Measurements from ENCODE around the gene SMAD2. TPM values are rescaled to one million over a fixed set of nuclear protein-coding genes. Genes with fewer than 3 reads are reported as not detected.

The SMAD2 gene
- total RNA-seq, 4 donors from 2014 or later = 47.4 to 116 (median 72.2) TPM

DNA sequence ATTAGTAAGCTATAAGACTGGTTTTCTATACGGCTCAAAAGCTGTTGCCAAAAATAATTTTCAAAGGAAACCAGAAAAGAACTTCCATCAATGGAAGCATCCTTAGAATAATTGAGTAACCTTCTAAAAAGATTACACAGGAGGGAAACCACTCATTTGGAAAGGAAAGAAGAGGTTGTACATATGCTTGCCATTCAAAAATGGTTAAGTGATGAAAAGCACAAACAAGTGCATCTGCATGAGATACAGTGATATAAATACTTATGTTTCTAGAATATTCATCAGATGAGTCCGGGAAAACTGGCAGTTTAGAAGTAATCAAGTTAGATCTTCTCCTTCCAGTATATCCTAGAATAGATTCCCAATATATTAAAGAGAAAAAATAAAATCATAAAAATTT, 20.1 kb upstream of the SMAD2 start:
- ATAC-seq (ENCODE audit: low FRiP score) (no peak), DNase-seq (ENCODE audit: low spot score) (no peak)
- TF ChIP-seq, protein P1, sequence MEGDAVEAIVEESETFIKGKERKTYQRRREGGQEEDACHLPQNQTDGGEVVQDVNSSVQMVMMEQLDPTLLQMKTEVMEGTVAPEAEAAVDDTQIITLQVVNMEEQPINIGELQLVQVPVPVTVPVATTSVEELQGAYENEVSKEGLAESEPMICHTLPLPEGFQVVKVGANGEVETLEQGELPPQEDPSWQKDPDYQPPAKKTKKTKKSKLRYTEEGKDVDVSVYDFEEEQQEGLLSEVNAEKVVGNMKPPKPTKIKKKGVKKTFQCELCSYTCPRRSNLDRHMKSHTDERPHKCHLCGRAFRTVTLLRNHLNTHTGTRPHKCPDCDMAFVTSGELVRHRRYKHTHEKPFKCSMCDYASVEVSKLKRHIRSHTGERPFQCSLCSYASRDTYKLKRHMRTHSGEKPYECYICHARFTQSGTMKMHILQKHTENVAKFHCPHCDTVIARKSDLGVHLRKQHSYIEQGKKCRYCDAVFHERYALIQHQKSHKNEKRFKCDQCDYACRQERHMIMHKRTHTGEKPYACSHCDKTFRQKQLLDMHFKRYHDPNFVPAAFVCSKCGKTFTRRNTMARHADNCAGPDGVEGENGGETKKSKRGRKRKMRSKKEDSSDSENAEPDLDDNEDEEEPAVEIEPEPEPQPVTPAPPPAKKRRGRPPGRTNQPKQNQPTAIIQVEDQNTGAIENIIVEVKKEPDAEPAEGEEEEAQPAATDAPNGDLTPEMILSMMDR (IDR thresholded peaks at IDR 0.05) = no peak

DNA sequence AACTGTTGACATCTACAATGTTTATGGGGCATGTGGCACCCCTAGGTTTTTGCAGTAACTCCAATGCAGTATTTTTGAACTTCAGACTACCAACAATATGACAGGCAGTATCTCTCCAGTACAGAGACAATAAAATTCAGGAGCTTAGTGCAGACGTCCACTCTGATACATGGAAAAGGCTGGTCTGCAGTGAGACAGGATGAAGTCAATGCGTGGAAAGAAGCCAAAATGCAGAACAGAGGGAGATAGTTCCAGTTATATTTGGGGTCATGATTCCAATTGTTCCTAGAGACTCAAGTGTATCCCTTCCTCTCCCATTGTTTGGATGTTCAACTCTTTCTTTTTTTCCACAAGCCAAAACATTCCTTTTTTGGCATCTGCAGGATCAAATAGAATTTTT, 18.7 kb upstream of the SMAD2 start:
- TF ChIP-seq, protein P1 (IDR thresholded peaks at IDR 0.05) = no peak
- ATAC-seq (ENCODE audit: low FRiP score) (no peak), DNase-seq (ENCODE audit: low spot score) (no peak)

DNA sequence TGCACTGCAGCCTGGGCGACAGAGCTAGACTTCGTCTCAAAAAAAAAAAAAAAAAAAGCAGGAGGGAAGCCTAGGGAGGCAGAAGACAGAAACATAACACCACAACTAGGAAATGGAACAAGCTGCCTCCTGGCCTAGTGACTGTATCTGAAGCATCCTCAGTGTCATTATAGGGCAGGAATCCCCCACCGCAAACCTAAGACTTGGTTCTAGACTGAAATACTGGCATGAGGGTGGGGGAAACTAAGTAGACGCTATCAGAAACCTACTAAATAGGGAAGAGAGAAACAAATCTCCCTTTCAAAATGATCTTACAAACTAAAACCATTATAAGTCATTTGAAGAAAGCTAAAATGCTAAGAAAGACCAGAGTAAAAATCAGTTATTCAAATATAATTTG, 16.4 kb upstream of the SMAD2 start:
- TF ChIP-seq, protein P1 (IDR thresholded peaks at IDR 0.05) = no peak
- DNase-seq (ENCODE audit: low spot score) (no peak), ATAC-seq (ENCODE audit: low FRiP score) (no peak)

DNA sequence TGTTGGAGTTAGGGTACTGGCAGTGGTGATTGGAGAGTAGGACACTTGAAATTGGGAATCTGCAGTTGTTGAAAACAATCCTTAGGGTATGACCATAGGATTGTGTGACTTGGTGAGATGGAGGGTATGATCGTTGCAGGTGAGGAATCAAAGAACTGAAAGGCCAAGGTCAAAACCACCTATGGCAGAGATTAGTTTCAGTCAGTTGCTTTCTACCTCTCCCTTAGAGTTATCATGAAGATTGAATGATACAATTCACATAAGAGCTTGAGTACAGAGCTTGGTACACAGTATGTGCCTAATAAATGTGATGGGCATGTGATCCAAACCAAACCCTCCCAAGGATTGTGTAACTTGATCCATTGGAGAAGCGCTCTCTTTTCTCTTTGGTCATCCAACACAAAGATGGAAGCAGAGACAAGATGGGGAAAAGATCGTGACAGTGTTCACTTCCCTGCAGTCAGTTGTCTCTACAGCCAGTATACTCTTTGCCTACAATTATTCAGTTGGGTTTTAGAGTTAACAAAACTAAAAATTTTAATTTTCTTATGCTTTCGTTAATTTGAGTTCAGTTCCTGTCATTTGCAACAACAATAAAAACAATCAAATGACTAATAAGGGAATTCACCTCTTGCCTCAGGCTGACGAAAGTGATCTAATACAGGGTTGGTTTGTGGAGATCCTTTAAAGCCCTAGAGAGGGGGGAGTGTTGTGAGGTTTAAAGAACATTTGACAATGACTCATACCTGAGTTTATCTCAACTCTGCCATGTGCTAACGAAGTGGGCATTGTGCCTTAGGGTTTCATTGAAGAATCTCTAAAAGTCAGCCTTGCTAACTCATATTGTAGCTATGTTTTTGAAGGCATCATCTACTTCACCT, 14.8 kb upstream of the SMAD2 start:
- DNase-seq (ENCODE audit: low spot score) (no peak), ATAC-seq (ENCODE audit: low FRiP score) (no peak)
- TF ChIP-seq, protein P1 (IDR thresholded peaks at IDR 0.05) = no peak

DNA sequence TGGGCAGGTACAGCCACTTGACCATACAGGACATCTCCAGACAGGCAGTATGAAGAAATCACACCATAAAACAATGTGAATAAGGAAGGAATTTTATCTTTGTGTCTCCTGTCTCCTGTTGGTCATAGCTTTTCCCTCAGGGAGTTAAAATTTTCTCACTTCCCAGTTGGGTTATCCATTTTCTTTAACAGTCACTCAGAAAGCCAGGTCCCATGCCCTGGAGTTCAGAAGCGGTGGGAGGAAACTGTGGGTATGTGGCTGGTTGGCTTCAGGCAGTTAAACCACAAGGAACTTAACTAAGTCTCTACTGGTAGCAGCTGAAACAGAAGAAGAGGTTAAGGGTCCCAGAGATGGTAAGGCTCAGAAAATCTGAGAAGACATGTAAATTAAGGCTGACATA, 6.5 kb upstream of the SMAD2 start:
- no peak for ATAC-seq (ENCODE audit: low FRiP score)
- no peak for DNase-seq (ENCODE audit: low spot score)
- TF ChIP-seq, protein P1 (IDR thresholded peaks at IDR 0.05) = no peak

DNA sequence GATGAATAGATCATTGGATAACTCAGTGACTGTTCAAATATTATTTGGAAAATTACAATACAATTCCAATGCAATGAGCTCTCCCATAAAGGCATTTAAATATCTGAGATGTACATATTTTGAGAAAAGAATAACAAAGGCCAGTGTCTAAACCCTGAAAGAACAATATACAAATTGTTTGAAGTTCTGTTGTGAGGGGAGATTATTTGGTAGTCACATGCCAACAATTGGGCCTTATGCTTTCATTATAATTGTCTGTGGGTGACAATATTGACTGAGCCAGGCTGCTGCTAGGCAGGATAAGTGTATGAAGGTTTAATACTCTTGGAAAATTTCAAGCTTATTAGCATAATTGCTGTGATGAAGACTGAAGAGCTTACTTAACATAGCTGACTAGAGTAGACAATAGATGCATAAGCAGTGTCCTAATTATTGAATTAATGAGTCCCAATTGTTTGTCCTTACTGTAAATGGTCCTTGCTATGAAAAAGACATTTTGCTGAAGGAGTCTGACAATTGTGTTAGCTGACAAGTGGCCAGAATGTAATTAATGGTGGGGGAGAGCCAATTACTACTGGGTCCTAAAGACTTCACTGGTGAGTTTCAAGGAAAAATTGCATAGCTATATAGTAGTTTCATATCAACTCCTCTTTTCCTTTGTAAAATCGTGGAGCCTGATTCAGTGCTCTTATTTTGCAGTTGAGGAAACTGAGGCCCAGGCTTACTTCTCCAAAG, 5.0 kb upstream of the SMAD2 start:
- DNase-seq (ENCODE audit: low spot score) (no peak), ATAC-seq (ENCODE audit: low FRiP score) (no peak)
- TF ChIP-seq, protein P1 (IDR thresholded peaks at IDR 0.05) = no peak

All from omental fat pad (tissue), 4 donors.